CD14-positive monocyte (primary cell): ENCODE data around the gene COCH. TPM values are rescaled to one million over a fixed set of nuclear protein-coding genes. Genes with fewer than 3 reads are reported as not detected.

Experiments
- DNase-seq, 3 donors: peaks; one replicate each; pipeline ENCODE4 v3.0.0-alpha.2; 2011 to 2022
- H2AFZ ChIP-seq: 2 replicates; pipeline ENCODE4 v1.6.0; 2012; ENCODE audit warnings: mild to moderate bottlenecking, low read depth, low read length, inconsistent platforms; ENCODE audit not compliant: insufficient read depth, poor library complexity, severe bottlenecking
- H3K27ac ChIP-seq, 2 donors: 1 replicate in 1 of 2; 2 replicates in 1 of 2; pipeline ENCODE4 v1.5.1; 2012 to 2013; ENCODE audit warnings: low read length in 2 of 2, control low read depth in 1 of 2, inconsistent platforms in 1 of 2, low read depth in 1 of 2, mild to moderate bottlenecking in 1 of 2
- H3K27me3 ChIP-seq, 2 donors: one replicate each; pipeline versions ENCODE4 v1.6.0 to v1.6.1; 2011 to 2013; ENCODE audit warnings: low read length in 2 of 2; ENCODE audit not compliant: control insufficient read depth in 2 of 2, insufficient read depth in 2 of 2
- H3K36me3 ChIP-seq, 2 donors: replicated peaks in 1 of 2; 1 replicate in 1 of 2; 2 replicates in 1 of 2; pipeline versions ENCODE4 v1.5.1 to v1.6.1; 2012 to 2013; ENCODE audit warnings: low read length in 2 of 2, control low read depth in 1 of 2, inconsistent platforms in 1 of 2, mild to moderate bottlenecking in 1 of 2; ENCODE audit not compliant: insufficient read depth in 2 of 2, control insufficient read depth in 1 of 2
- H3K4me1 ChIP-seq, 2 donors: 1 replicate in 1 of 2; 2 replicates in 1 of 2; pipeline versions ENCODE4 v1.5.1 to v1.6.1; 2012 to 2013; ENCODE audit warnings: low read length in 2 of 2, control low read depth in 1 of 2, inconsistent platforms in 1 of 2, mild to moderate bottlenecking in 1 of 2, moderate library complexity in 1 of 2; ENCODE audit not compliant: insufficient read depth in 2 of 2, control insufficient read depth in 1 of 2
- H3K4me2 ChIP-seq: replicated peaks from 2 replicates; pipeline ENCODE3; 2012; ENCODE audit warnings: low read length, moderate library complexity, mild to moderate bottlenecking; ENCODE audit not compliant: poor library complexity, severe bottlenecking; ENCODE audit errors: extremely low read depth
- H3K4me3 ChIP-seq, 3 experiments: fragments of 200-600 bp in 1 of 3; sonication (generic) in 1 of 3; replicated peaks in 1 of 3; 1 replicate in 2 of 3; 2 replicates in 1 of 3; pipeline ENCODE4 v1.5.1; 2011 to 2013; ENCODE audit warnings: low read length in 3 of 3, mild to moderate bottlenecking in 3 of 3, control low read depth in 2 of 3, low read depth in 2 of 3, inconsistent platforms in 1 of 3, moderate library complexity in 1 of 3
- H3K79me2 ChIP-seq: 2 replicates; pipeline ENCODE4 v1.6.0; 2012; ENCODE audit warnings: mild to moderate bottlenecking, control low read depth, inconsistent platforms, low read length, moderate library complexity; ENCODE audit not compliant: insufficient read depth
- H3K9ac ChIP-seq: 2 replicates; pipeline ENCODE4 v1.6.0; 2017; ENCODE audit warnings: low read length, mild to moderate bottlenecking; ENCODE audit not compliant: insufficient read depth, poor library complexity, severe bottlenecking
- H3K9me3 ChIP-seq, 2 donors: replicated peaks in 1 of 2; 1 replicate in 1 of 2; 2 replicates in 1 of 2; pipeline versions ENCODE4 v1.5.1 to v1.6.1; 2012 to 2013; ENCODE audit warnings: low read length in 2 of 2, control low read depth in 1 of 2; ENCODE audit not compliant: control insufficient read depth in 1 of 2, insufficient read depth in 1 of 2
- H4K20me1 ChIP-seq: 2 replicates; pipeline ENCODE4 v1.6.0; 2012; ENCODE audit warnings: mild to moderate bottlenecking, low read length, control low read depth, moderate library complexity; ENCODE audit not compliant: insufficient read depth
- H3K27ac Mint-ChIP-seq, 7 donors: one replicate each; pipeline ENCODE4 v1.8.0; 2020; ENCODE audit warnings: mild to moderate bottlenecking in 7 of 7, mixed read lengths in 7 of 7, moderate library complexity in 6 of 7, inconsistent platforms in 2 of 7
- H3K27me3 Mint-ChIP-seq, 3 donors: one replicate each; pipeline ENCODE4 v1.8.0; 2021 to 2022; ENCODE audit warnings: low read depth in 3 of 3, mild to moderate bottlenecking in 3 of 3, mixed read lengths in 3 of 3, moderate library complexity in 3 of 3, inconsistent platforms in 1 of 3
- H3K36me3 Mint-ChIP-seq, 2 donors: one replicate each; pipeline ENCODE4 v1.8.0; 2020; ENCODE audit warnings: mixed read lengths in 2 of 2, inconsistent platforms in 1 of 2, mild to moderate bottlenecking in 1 of 2
- H3K4me1 Mint-ChIP-seq: one replicate; pipeline ENCODE4 v1.8.0; 2020; ENCODE audit warnings: mild to moderate bottlenecking, mixed read lengths
- H3K4me3 Mint-ChIP-seq, 2 donors: one replicate each; pipeline ENCODE4 v1.8.0; 2020; ENCODE audit warnings: mild to moderate bottlenecking in 2 of 2, mixed read lengths in 2 of 2, moderate library complexity in 1 of 2
- H3K9me3 Mint-ChIP-seq, 7 donors: one replicate each; pipeline ENCODE4 v1.8.0; 2020 to 2022; ENCODE audit warnings: mixed read lengths in 7 of 7, mild to moderate bottlenecking in 6 of 7, moderate library complexity in 6 of 7, inconsistent platforms in 2 of 7
- CTCF ChIP-seq: fragments of 200-600 bp; IDR thresholded peaks from one replicate; pipeline ENCODE4 v1.8.0; 2022; ENCODE audit warnings: antibody characterized with exemption, mild to moderate bottlenecking
- WGBS: methylation state at CpG from one replicate; pipeline ENCODE4 v1.1.5; 2013; ENCODE audit warnings: missing lambda C conversion rate; ENCODE audit not compliant: insufficient coverage; 5-methylcytosine and 5-hydroxymethylcytosine counted together
- intact Hi-C, 2 donors: fragments of 100-400 bp; cut with micrococcal nuclease; formaldehyde crosslinking; loops; one replicate each; pipeline versions ENCODE4 v1.15.0 to v1.15.1; 2023
- polyA plus RNA-seq, 3 donors: library from polyadenylated mRNA; depleted of rRNA in 1 of 3; unstranded in 2 of 3; stranded (reverse) in 1 of 3; fragments of 300-500 nt in 2 of 3; fragments of >200 nt in 1 of 3; fragmentation: Illumina TruSeq in 2 of 3; gene quantifications; 1 replicate in 2 of 3; 2 replicates in 1 of 3; pipeline ENCODE4 v1.2.3, GENCODE V29; 2012 to 2021

The COCH gene
- polyA plus RNA-seq, 3 donors: 0.48 to 2.0 (median 0.87) TPM

- Mint-ChIP-seq H3K9me3 (no peaks in the 10 kb centered on the region), H3K36me3 (peaks cover 0 to 9% of the 10 kb centered on the region in 2 donors), H3K27me3 (no peaks in the 10 kb centered on the region), H3K4me3 (no peak overlapping the region), H3K4me1 (no peaks in the 10 kb centered on the region), H3K27ac (peak overlapping the region in 1 of 7 donors; percentile 50)
- H3K36me3 ChIP-seq: peaks cover 0 to 11% of the 10 kb centered on the region in 2 donors
- H2AFZ ChIP-seq: no peak overlapping the region
- H3K4me1 ChIP-seq: no peaks in the 10 kb centered on the region
- H3K27ac ChIP-seq: no peak overlapping the region
- no peak overlapping the region for H3K4me2 ChIP-seq
- H4K20me1 ChIP-seq: no peaks in the 10 kb centered on the region
- no peaks in the 10 kb centered on the region for H3K27me3 ChIP-seq
- no peaks in the 10 kb centered on the region for H3K79me2 ChIP-seq
- H3K9ac ChIP-seq: no peak overlapping the region
- no peak for TF ChIP-seq CTCF
- intact Hi-C loops: no loop called here
- no peak overlapping the region for H3K4me3 ChIP-seq
- no peak for DNase-seq
- H3K9me3 ChIP-seq: no peaks in the 10 kb centered on the region
- 100% methylated on average over 1 of the region's 5 CpGs for WGBS
Observed at GRCh38 chr14:30888480-30889243, 14.3 kb downstream of the COCH start.

GRCh38 chr14:30889244-30889594 is 14.9 kb downstream of the COCH start:
- Mint-ChIP-seq H3K9me3 (no peaks in the 10 kb centered on the region), H3K4me3 (no peak overlapping the region), H3K27me3 (no peaks in the 10 kb centered on the region), H3K27ac (no peak overlapping the region), H3K4me1 (no peaks in the 10 kb centered on the region), H3K36me3 (peaks cover 2 to 10% of the 10 kb centered on the region in 2 donors)
- Histone ChIP-seq H3K4me2 (no peak overlapping the region), H3K27me3 (no peaks in the 10 kb centered on the region), H2AFZ (no peak overlapping the region), H3K9ac (no peak overlapping the region), H3K4me1 (no peaks in the 10 kb centered on the region), H3K36me3 (peaks cover 0 to 15% of the 10 kb centered on the region in 2 donors), H3K9me3 (no peaks in the 10 kb centered on the region), H3K79me2 (no peaks in the 10 kb centered on the region), H3K4me3 (no peak overlapping the region), H4K20me1 (no peaks in the 10 kb centered on the region), H3K27ac (no peak overlapping the region)
- no peak for DNase-seq
- intact Hi-C loops: no loop called here
- TF ChIP-seq CTCF: no peak
- WGBS: no CpG with 5 or more reads among the region's 4 CpGs
